GM12878 (cell line): Measurements from ENCODE around the gene PTCD1. TPM values are rescaled to one million over a fixed set of nuclear protein-coding genes. Genes with fewer than 3 reads are reported as not detected.

ENCODE experiments used
- CHD1 ChIP-seq: IDR thresholded peaks from 2 replicates; pipeline ENCODE4 v1.6.1; 2012; ENCODE audit warnings: low read depth, low read length, improper control_type of control experiment
- CREB1 ChIP-seq: IDR thresholded peaks from 2 replicates; pipeline ENCODE4 v1.6.1; 2012; ENCODE audit warnings: low read depth, mild to moderate bottlenecking, inconsistent platforms
- FOXK2 ChIP-seq: fragments of 450-650 bp; IDR thresholded peaks from 2 replicates; pipeline ENCODE4 v1.6.1; 2017; ENCODE audit warnings: mild to moderate bottlenecking, moderate library complexity
- HDAC2 ChIP-seq: fragments of 200-600 bp; sonication (generic); IDR thresholded peaks from 2 replicates; pipeline ENCODE4 v1.6.1; 2017
- KAT2A ChIP-seq: conservative IDR thresholded peaks from 2 replicates; pipeline ENCODE4 v1.6.1; 2011; ENCODE audit warnings: low read depth, low read length; ENCODE audit not compliant: control insufficient read depth
- LARP7 ChIP-seq: fragments of 450-650 bp; IDR thresholded peaks from 2 replicates; pipeline ENCODE4 v1.6.1; 2017; ENCODE audit warnings: mild to moderate bottlenecking
- NFYB ChIP-seq: IDR thresholded peaks from 2 replicates; pipeline ENCODE4 v1.6.1; 2011; ENCODE audit warnings: low read depth, mild to moderate bottlenecking, low read length, improper control_type of control experiment, moderate library complexity; ENCODE audit not compliant: insufficient read depth
- PAX5 ChIP-seq: IDR thresholded peaks from 2 replicates; pipeline ENCODE4 v1.6.1; 2011; ENCODE audit warnings: low read depth, low read length, borderline replicate concordance
- POU2F2 ChIP-seq: IDR thresholded peaks from 3 replicates; pipeline ENCODE4 v1.6.1; 2011; ENCODE audit warnings: low read depth, mild to moderate bottlenecking, low read length, borderline replicate concordance
- RUNX3 ChIP-seq: IDR thresholded peaks from 2 replicates; pipeline ENCODE4 v1.6.1; 2012; ENCODE audit warnings: low read length, inconsistent platforms
- SRF ChIP-seq, 2 experiments: IDR thresholded peaks; 2 replicates each; pipeline ENCODE4 v1.6.1; 2011; ENCODE audit warnings: low read depth in 2 of 2, low read length in 2 of 2, mild to moderate bottlenecking in 1 of 2, moderate library complexity in 1 of 2
- ZNF274 ChIP-seq: IDR thresholded peaks from one replicate; pipeline ENCODE4 v1.8.0; 2011; ENCODE audit not compliant: insufficient read length, insufficient read depth
- ZNF384 ChIP-seq: IDR thresholded peaks from 2 replicates; pipeline ENCODE4 v1.6.1; 2012; ENCODE audit warnings: low read depth, mild to moderate bottlenecking, low read length, improper control_type of control experiment, borderline replicate concordance
- polyA plus RNA-seq, 11 experiments: library from polyadenylated mRNA; depleted of rRNA in 4 of 11; unstranded in 6 of 11; stranded (reverse) in 5 of 11; fragments of >200 nt; fragmentation: Nextera tagmentation in 4 of 11; fragmentation: Illumina TruSeq in 1 of 11; extraction: Ambion mirVana in 4 of 11; extraction: Trizol in 1 of 11; gene quantifications; 1 replicate in 1 of 11; 2 replicates in 10 of 11; pipeline versions ENCODE4 v1.2.1 to v1.2.3, GENCODE V29; 2011 to 2016; ENCODE audit warnings: inconsistent platforms in 2 of 11, missing spikeins in 2 of 11, low read depth in 1 of 11
- total RNA-seq, 4 experiments: library from RNA; depleted of rRNA in 3 of 4; stranded (reverse); fragments of >200 nt in 3 of 4; fragmentation: Illumina TruSeq in 1 of 4; extraction: Trizol in 1 of 4; gene quantifications; 2 replicates each; pipeline versions ENCODE4 v1.2.1 to v1.2.3, GENCODE V29; 2013 to 2021
- TF ChIP-seq, protein P1 (sequence below): fragments of 450-650 bp; IDR thresholded peaks from 2 replicates; pipeline ENCODE4 v1.6.1; 2017; ENCODE audit warnings: borderline replicate concordance
- TF ChIP-seq, protein P2 (sequence below): fragments of 150-350 bp; IDR thresholded peaks from 2 replicates; pipeline ENCODE4 v1.6.1; 2016; ENCODE audit warnings: low read depth, low read length
- TF ChIP-seq, protein P3 (sequence below): IDR thresholded peaks from 2 replicates; pipeline ENCODE4 v1.6.1; 2012; ENCODE audit warnings: low read length, inconsistent platforms
- TF ChIP-seq, protein P4 (sequence below): fragments of 450-650 bp; IDR thresholded peaks from 2 replicates; pipeline ENCODE4 v1.6.1; 2016; ENCODE audit warnings: mild to moderate bottlenecking, moderate library complexity, borderline replicate concordance

The PTCD1 gene
- total and polyA plus RNA-seq, 10 of the 15 experiments (the other 5 are each of a cell fraction or from before 2014, with no cell fraction given): 0.26 to 9.7 (median 5.0) TPM

DNA sequence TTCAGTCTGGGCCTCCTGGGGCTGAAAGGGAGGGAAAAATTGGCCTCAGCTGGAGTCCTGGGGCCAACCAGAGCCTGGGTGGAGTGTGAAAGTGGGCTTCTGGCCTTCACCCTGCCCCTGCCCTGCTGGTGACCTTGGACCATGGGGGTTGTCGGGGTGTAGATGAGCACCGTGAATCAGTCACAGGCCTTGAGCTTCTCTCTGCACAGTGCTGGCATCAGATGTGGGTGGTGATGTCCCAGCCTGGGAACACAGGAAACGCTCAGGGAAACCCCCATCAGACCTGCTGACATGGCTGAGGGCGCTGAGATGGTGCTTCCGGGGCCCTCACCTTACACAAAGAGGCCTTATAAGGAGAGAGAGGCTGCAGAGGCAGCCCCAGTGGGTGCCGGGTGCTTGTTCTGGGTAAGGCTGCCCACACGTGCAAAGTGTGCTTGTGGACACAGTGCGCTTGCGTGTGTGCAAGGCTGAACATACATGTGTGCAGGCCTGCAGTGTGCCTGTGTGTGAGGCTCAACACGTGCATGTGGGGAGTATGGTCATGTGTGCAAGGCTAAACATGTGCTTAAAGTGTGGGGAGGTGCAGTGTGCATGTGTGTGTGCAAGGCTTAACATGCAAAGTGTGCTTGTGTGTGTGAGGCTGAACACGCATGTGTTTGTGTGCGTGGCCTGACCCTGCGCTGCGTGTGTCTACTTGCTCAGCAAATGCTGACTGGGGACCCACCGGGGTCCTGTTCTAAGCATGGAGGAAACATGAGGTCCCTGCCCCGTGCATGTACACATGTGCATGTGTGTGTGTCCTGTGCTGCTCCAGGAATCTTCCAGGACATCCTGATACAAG lies 57.6 kb downstream of the PTCD1 start (continued):
- TF ChIP-seq CREB1 (no peak), ZNF274 (no peak), NFYB (no peak), ZNF384 (no peak), FOXK2 (no peak), SRF (IDR thresholded peaks at IDR 0.05; ENCODE audit: low read depth in 2 of 2, low read length in 2 of 2) (peak; percentile 94 to 99), CHD1 (no peak), POU2F2 (no peak; the same call in 1 of the 3 replicates), RUNX3 (no peak), HDAC2 (no peak), PAX5 (peak; percentile 50), KAT2A (no peak), LARP7 (peak; percentile 35)
- TF ChIP-seq, protein P1, sequence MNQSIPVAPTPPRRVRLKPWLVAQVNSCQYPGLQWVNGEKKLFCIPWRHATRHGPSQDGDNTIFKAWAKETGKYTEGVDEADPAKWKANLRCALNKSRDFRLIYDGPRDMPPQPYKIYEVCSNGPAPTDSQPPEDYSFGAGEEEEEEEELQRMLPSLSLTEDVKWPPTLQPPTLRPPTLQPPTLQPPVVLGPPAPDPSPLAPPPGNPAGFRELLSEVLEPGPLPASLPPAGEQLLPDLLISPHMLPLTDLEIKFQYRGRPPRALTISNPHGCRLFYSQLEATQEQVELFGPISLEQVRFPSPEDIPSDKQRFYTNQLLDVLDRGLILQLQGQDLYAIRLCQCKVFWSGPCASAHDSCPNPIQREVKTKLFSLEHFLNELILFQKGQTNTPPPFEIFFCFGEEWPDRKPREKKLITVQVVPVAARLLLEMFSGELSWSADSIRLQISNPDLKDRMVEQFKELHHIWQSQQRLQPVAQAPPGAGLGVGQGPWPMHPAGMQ: no peak
- TF ChIP-seq, protein P2, sequence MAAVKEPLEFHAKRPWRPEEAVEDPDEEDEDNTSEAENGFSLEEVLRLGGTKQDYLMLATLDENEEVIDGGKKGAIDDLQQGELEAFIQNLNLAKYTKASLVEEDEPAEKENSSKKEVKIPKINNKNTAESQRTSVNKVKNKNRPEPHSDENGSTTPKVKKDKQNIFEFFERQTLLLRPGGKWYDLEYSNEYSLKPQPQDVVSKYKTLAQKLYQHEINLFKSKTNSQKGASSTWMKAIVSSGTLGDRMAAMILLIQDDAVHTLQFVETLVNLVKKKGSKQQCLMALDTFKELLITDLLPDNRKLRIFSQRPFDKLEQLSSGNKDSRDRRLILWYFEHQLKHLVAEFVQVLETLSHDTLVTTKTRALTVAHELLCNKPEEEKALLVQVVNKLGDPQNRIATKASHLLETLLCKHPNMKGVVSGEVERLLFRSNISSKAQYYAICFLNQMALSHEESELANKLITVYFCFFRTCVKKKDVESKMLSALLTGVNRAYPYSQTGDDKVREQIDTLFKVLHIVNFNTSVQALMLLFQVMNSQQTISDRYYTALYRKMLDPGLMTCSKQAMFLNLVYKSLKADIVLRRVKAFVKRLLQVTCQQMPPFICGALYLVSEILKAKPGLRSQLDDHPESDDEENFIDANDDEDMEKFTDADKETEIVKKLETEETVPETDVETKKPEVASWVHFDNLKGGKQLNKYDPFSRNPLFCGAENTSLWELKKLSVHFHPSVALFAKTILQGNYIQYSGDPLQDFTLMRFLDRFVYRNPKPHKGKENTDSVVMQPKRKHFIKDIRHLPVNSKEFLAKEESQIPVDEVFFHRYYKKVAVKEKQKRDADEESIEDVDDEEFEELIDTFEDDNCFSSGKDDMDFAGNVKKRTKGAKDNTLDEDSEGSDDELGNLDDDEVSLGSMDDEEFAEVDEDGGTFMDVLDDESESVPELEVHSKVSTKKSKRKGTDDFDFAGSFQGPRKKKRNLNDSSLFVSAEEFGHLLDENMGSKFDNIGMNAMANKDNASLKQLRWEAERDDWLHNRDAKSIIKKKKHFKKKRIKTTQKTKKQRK: no peak
- TF ChIP-seq, protein P3, sequence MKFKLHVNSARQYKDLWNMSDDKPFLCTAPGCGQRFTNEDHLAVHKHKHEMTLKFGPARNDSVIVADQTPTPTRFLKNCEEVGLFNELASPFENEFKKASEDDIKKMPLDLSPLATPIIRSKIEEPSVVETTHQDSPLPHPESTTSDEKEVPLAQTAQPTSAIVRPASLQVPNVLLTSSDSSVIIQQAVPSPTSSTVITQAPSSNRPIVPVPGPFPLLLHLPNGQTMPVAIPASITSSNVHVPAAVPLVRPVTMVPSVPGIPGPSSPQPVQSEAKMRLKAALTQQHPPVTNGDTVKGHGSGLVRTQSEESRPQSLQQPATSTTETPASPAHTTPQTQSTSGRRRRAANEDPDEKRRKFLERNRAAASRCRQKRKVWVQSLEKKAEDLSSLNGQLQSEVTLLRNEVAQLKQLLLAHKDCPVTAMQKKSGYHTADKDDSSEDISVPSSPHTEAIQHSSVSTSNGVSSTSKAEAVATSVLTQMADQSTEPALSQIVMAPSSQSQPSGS: no peak
- TF ChIP-seq, protein P4, sequence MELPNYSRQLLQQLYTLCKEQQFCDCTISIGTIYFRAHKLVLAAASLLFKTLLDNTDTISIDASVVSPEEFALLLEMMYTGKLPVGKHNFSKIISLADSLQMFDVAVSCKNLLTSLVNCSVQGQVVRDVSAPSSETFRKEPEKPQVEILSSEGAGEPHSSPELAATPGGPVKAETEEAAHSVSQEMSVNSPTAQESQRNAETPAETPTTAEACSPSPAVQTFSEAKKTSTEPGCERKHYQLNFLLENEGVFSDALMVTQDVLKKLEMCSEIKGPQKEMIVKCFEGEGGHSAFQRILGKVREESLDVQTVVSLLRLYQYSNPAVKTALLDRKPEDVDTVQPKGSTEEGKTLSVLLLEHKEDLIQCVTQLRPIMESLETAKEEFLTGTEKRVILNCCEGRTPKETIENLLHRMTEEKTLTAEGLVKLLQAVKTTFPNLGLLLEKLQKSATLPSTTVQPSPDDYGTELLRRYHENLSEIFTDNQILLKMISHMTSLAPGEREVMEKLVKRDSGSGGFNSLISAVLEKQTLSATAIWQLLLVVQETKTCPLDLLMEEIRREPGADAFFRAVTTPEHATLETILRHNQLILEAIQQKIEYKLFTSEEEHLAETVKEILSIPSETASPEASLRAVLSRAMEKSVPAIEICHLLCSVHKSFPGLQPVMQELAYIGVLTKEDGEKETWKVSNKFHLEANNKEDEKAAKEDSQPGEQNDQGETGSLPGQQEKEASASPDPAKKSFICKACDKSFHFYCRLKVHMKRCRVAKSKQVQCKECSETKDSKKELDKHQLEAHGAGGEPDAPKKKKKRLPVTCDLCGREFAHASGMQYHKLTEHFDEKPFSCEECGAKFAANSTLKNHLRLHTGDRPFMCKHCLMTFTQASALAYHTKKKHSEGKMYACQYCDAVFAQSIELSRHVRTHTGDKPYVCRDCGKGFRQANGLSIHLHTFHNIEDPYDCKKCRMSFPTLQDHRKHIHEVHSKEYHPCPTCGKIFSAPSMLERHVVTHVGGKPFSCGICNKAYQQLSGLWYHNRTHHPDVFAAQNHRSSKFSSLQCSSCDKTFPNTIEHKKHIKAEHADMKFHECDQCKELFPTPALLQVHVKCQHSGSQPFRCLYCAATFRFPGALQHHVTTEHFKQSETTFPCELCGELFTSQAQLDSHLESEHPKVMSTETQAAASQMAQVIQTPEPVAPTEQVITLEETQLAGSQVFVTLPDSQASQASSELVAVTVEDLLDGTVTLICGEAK: no peak
